SK-N-MC (cell line): ENCODE results near the gene NRXN3.

Experiments used
- DNase-seq: peaks from one replicate; pipeline ENCODE4 v3.0.0-alpha.2; 2011; ENCODE audit warnings: low read depth, low spot score
- H3K27ac ChIP-seq: fragments of 200-600 bp; sonication (generic); 2 replicates; pipeline ENCODE4 v1.5.1; 2016; ENCODE audit warnings: mixed run types
- H3K36me3 ChIP-seq: fragments of 200-600 bp; sonication (generic); 2 replicates; pipeline ENCODE4 v1.6.1; 2017; ENCODE audit warnings: antibody characterized with exemption, low read length, mixed read lengths; ENCODE audit not compliant: insufficient read depth
- H3K4me3 ChIP-seq: fragments of 200-600 bp; sonication (generic); 2 replicates; pipeline ENCODE4 v1.5.1; 2016
- H3K9ac ChIP-seq: fragments of 200-600 bp; sonication (generic); 2 replicates; pipeline ENCODE4 v1.8.0; 2017; ENCODE audit warnings: mixed run types, mixed read lengths; ENCODE audit not compliant: insufficient read length
- H3K9me3 ChIP-seq: fragments of 200-600 bp; sonication (generic); 2 replicates; pipeline ENCODE4 v1.6.1; 2017; ENCODE audit warnings: low read depth, mild to moderate bottlenecking, antibody characterized with exemption, low read length, moderate library complexity, mixed read lengths
- EZH2 ChIP-seq: fragments of 200-600 bp; sonication (generic); IDR thresholded peaks from one replicate; pipeline ENCODE4 v1.6.1; 2017; ENCODE audit warnings: antibody characterized with exemption
- FOXP2 ChIP-seq: optimal IDR thresholded peaks from 2 replicates; pipeline ENCODE3; 2011; ENCODE audit warnings: mild to moderate bottlenecking, moderate library complexity; ENCODE audit not compliant: insufficient read depth; ENCODE audit errors: extremely low read length, control extremely low read depth
- POLR2AphosphoS5 ChIP-seq: IDR thresholded peaks from 2 replicates; pipeline ENCODE4 v1.6.1; 2012; ENCODE audit warnings: mild to moderate bottlenecking, low read depth, low read length, borderline replicate concordance

NRXN3 gene

GRCh38 chr14:79540394-79540793, 1370.2 kb downstream of the NRXN3 start:
- no peak for DNase-seq
- no peaks in the 10 kb centered on the region for H3K9me3 ChIP-seq
- H3K9ac ChIP-seq = no peak overlapping the region
- no peak overlapping the region for H3K4me3 ChIP-seq
- no peak for TF ChIP-seq FOXP2
- no peak for TF ChIP-seq POLR2AphosphoS5
- no peaks in the 10 kb centered on the region for H3K36me3 ChIP-seq
- H3K27ac ChIP-seq = no peak overlapping the region

- no peak overlapping the region for H3K9ac ChIP-seq
- DNase-seq = no peak
These were observed 1371.9 kb downstream of the NRXN3 start for GRCh38 chr14:79542121-79542520.

GRCh38 chr14:79543348-79543747, 1373.2 kb downstream of the NRXN3 start:
- Histone ChIP-seq H3K27ac (no peak overlapping the region), H3K36me3 (no peaks in the 10 kb centered on the region), H3K4me3 (no peak overlapping the region), H3K9ac (no peak overlapping the region), H3K9me3 (no peaks in the 10 kb centered on the region)
- DNase-seq = no peak
- no peak for TF ChIP-seq FOXP2
- no peak for TF ChIP-seq EZH2
- no peak for TF ChIP-seq POLR2AphosphoS5

More at GRCh38 chr14:79542121-79542520, 1371.9 kb downstream of the NRXN3 start:
- H3K27ac ChIP-seq = no peak overlapping the region
- no peaks in the 10 kb centered on the region for H3K36me3 ChIP-seq
- no peak overlapping the region for H3K4me3 ChIP-seq
- TF ChIP-seq FOXP2 (no peak), EZH2 (no peak), POLR2AphosphoS5 (no peak)
- no peaks in the 10 kb centered on the region for H3K9me3 ChIP-seq

GRCh38 chr14:79543967-79544697, 1374.0 kb downstream of the NRXN3 start:
- H3K4me3 ChIP-seq = no peak overlapping the region
- no peak for DNase-seq
- TF ChIP-seq EZH2 (no peak), FOXP2 (no peak), POLR2AphosphoS5 (no peak)
- H3K27ac ChIP-seq = no peak overlapping the region
- H3K36me3 ChIP-seq = no peaks in the 10 kb centered on the region
- no peak overlapping the region for H3K9ac ChIP-seq
- H3K9me3 ChIP-seq = no peaks in the 10 kb centered on the region

- DNase-seq = no peak
- no peak overlapping the region for H3K9ac ChIP-seq
- H3K9me3 ChIP-seq = no peaks in the 10 kb centered on the region
- TF ChIP-seq FOXP2 (no peak), POLR2AphosphoS5 (no peak), EZH2 (no peak)
- no peak overlapping the region for H3K27ac ChIP-seq
- H3K4me3 ChIP-seq = no peak overlapping the region
- no peaks in the 10 kb centered on the region for H3K36me3 ChIP-seq
These were observed 1374.5 kb downstream of the NRXN3 start for GRCh38 chr14:79544698-79545070.

GRCh38 chr14:79548836-79549235, 1378.7 kb downstream of the NRXN3 start:
- Histone ChIP-seq H3K36me3 (no peaks in the 10 kb centered on the region), H3K27ac (no peak overlapping the region), H3K9me3 (no peaks in the 10 kb centered on the region), H3K4me3 (no peak overlapping the region), H3K9ac (no peak overlapping the region)
- TF ChIP-seq EZH2 (no peak), POLR2AphosphoS5 (no peak), FOXP2 (no peak)
- no peak for DNase-seq

GRCh38 chr14:79549515-79549914, 1379.3 kb downstream of the NRXN3 start:
- no peak overlapping the region for H3K4me3 ChIP-seq
- no peaks in the 10 kb centered on the region for H3K9me3 ChIP-seq
- no peak overlapping the region for H3K27ac ChIP-seq
- H3K9ac ChIP-seq = no peak overlapping the region
- DNase-seq = no peak
- TF ChIP-seq EZH2 (no peak), FOXP2 (no peak), POLR2AphosphoS5 (no peak)
- no peaks in the 10 kb centered on the region for H3K36me3 ChIP-seq

- Histone ChIP-seq H3K27ac (no peak overlapping the region), H3K4me3 (no peak overlapping the region), H3K9ac (no peak overlapping the region), H3K36me3 (no peaks in the 10 kb centered on the region), H3K9me3 (no peaks in the 10 kb centered on the region)
- TF ChIP-seq FOXP2 (no peak), POLR2AphosphoS5 (no peak), EZH2 (no peak)
- DNase-seq = no peak
These were observed 1381.3 kb downstream of the NRXN3 start for GRCh38 chr14:79551523-79551922.

GRCh38 chr14:79552778-79553177, 1382.6 kb downstream of the NRXN3 start:
- no peak for DNase-seq
- TF ChIP-seq EZH2 = no peak
- no peak for TF ChIP-seq POLR2AphosphoS5
- no peak for TF ChIP-seq FOXP2
- H3K27ac ChIP-seq = no peak overlapping the region
- H3K4me3 ChIP-seq = no peak overlapping the region
- H3K9me3 ChIP-seq = no peaks in the 10 kb centered on the region
- H3K9ac ChIP-seq = no peak overlapping the region
- H3K36me3 ChIP-seq = no peaks in the 10 kb centered on the region
